Mesothelial cell of epicardium (in vitro differentiated cells): Measurements from ENCODE around the gene ACTR1A. TPM values are rescaled to one million over a fixed set of nuclear protein-coding genes. Genes with fewer than 3 reads are reported as not detected.

Experiments
- DNase-seq, 2 experiments: peaks; one replicate each; pipeline ENCODE4 v3.0.0; 2021; ENCODE audit warnings: low spot score in 2 of 2; ENCODE audit not compliant: unreplicated experiment in 2 of 2
- H3K27ac Mint-ChIP-seq: 2 replicates; pipeline ENCODE4 v1.8.0; 2021; ENCODE audit warnings: mixed read lengths
- H3K27me3 Mint-ChIP-seq: 2 replicates; pipeline ENCODE4 v1.8.0; 2021; ENCODE audit warnings: low read depth, mixed read lengths
- H3K36me3 Mint-ChIP-seq: 2 replicates; pipeline ENCODE4 v1.8.0; 2021; ENCODE audit warnings: mixed read lengths
- H3K4me1 Mint-ChIP-seq: 2 replicates; pipeline ENCODE4 v1.8.0; 2021; ENCODE audit warnings: mixed read lengths
- H3K4me3 Mint-ChIP-seq: 2 replicates; pipeline ENCODE4 v1.8.0; 2021; ENCODE audit warnings: mild to moderate bottlenecking, moderate library complexity, mixed read lengths
- H3K9me3 Mint-ChIP-seq: 2 replicates; pipeline ENCODE4 v1.8.0; 2021; ENCODE audit warnings: mixed read lengths
- CTCF ChIP-seq: fragments of 200-600 bp; sonication (generic); IDR thresholded peaks from one replicate; pipeline ENCODE4 v1.5.0; 2021; ENCODE audit warnings: antibody characterized with exemption; ENCODE audit not compliant: unreplicated experiment
- total RNA-seq: library from RNA; stranded (reverse); gene quantifications from 3 replicates; pipeline ENCODE4 v1.2.1, GENCODE V29; 2021

Gene ACTR1A
- 91.5 to 93.6 TPM (median 91.7 TPM) in 3 replicates for total RNA-seq

DNA sequence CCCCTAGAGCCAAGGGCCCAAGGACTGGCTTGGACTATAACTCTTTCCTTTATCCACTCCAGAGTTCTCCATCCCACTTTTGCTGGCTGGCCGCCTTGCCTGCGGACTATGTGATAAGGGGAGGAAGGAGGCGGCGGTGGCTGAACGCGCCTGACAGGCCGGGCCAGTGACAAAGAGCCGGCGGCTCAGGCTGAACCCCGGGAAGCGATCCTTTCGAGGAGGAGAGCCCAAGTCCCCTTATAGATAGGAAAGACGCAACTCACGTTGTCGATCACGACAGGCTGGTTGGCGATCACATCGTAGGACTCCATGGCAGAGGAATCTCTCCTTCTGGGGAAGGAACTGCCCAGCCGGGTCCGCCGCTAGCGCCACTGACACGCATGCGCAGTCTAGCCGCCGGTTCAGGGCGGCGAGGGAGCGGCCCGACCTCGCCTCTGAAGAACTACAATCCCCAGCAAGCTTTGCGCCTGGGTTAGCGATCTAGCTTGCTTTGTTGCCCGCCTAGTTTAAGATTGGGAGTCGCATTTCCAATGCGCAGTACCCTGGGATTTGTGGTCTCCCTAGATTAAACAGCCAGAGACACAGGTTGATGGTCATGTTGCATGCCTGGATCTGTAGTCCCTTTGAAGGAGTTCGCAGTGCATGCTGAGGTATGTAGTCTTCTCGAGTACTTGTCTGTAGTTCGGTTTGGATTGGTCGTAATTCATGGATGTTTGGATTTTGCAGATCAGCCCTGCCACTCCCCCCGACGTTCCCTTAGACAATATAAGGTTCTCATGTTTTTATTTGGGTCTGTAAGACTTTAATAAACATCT lies at the start of gene ACTR1A:
TSS of gene ACTR1A (minus strand) at position 376 of the 815 bp plus-strand sequence. CDS start at position 311, 65 bp downstream.
- H3K27ac Mint-ChIP-seq: no peak within 1 kb of the TSS
- H3K4me3 Mint-ChIP-seq: no peak within 1 kb of the TSS
- H3K27me3 Mint-ChIP-seq: no peaks in the 10 kb centered on the region
- no peaks in the 10 kb centered on the region for H3K36me3 Mint-ChIP-seq
- no peaks in the 10 kb centered on the region for H3K9me3 Mint-ChIP-seq
- no peak for TF ChIP-seq CTCF
- DNase-seq: peak; percentile 95 to 97
- H3K4me1 Mint-ChIP-seq: peaks cover 25% of the 10 kb centered on the region

GRCh38 chr10:102550636-102551210 lies 48.2 kb upstream of the ACTR1A start:
- H3K4me1 Mint-ChIP-seq: peaks cover 15% of the 10 kb centered on the region
- TF ChIP-seq CTCF: no peak
- DNase-seq: no peak
- H3K27me3 Mint-ChIP-seq: no peaks in the 10 kb centered on the region
- H3K4me3 Mint-ChIP-seq: no peak overlapping the region
- H3K27ac Mint-ChIP-seq: no peak overlapping the region
- peaks cover 27% of the 10 kb centered on the region for H3K36me3 Mint-ChIP-seq
- H3K9me3 Mint-ChIP-seq: no peaks in the 10 kb centered on the region

DNA sequence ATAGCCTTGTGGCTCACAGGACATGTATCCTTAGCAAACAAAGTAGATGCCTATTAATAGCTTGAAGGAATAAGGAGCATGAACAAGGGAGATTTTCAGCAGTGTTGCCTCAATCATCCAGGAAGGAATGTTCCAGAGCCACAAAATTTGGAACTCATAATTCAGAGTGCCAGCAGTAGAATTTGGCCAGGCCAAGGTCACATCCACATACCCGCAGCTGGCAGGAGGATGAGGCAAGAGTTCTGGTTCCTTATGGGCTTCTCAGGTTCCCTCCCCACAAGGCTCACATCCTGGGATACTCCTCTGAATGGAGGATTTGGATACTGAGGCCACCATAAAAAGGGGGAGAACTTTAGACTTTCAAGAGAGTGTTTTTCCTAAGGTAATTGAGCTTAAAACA lies 47.0 kb upstream of the ACTR1A start:
- peaks cover 15% of the 10 kb centered on the region for H3K4me1 Mint-ChIP-seq
- H3K9me3 Mint-ChIP-seq: peaks cover 4% of the 10 kb centered on the region
- H3K27me3 Mint-ChIP-seq: no peaks in the 10 kb centered on the region
- no peak overlapping the region for H3K27ac Mint-ChIP-seq
- no peak for TF ChIP-seq CTCF
- H3K4me3 Mint-ChIP-seq: no peak overlapping the region
- DNase-seq: no peak
- peaks cover 30% of the 10 kb centered on the region for H3K36me3 Mint-ChIP-seq

GRCh38 chr10:102546606-102547320 lies 44.3 kb upstream of the ACTR1A start:
- peak overlapping the region; percentile 75 for H3K27ac Mint-ChIP-seq
- H3K4me1 Mint-ChIP-seq: peaks cover 15% of the 10 kb centered on the region
- peaks cover 5% of the 10 kb centered on the region for H3K9me3 Mint-ChIP-seq
- TF ChIP-seq CTCF: no peak
- H3K27me3 Mint-ChIP-seq: no peaks in the 10 kb centered on the region
- peaks cover 19% of the 10 kb centered on the region for H3K36me3 Mint-ChIP-seq
- no peak for DNase-seq
- no peak overlapping the region for H3K4me3 Mint-ChIP-seq

GRCh38 chr10:102545997-102546396 lies 43.5 kb upstream of the ACTR1A start:
- no peak for TF ChIP-seq CTCF
- Mint-ChIP-seq H3K9me3 (peaks cover 5% of the 10 kb centered on the region), H3K4me1 (peaks cover 15% of the 10 kb centered on the region), H3K36me3 (peaks cover 17% of the 10 kb centered on the region), H3K4me3 (no peak overlapping the region), H3K27me3 (no peaks in the 10 kb centered on the region), H3K27ac (peak overlapping the region; percentile 75)
- DNase-seq: no peak
